Peyer's patch (tissue), 4 donors: ENCODE measurements around the gene TRPM3. TPM values are rescaled to one million over a fixed set of nuclear protein-coding genes. Genes with fewer than 3 reads are reported as not detected.

Experiments
- DNase-seq, 3 donors: peaks; one replicate each; pipeline ENCODE4 v3.0.0-alpha.2; 2017 to 2019
- H3K27ac ChIP-seq, 4 donors: fragments of 200-600 bp; sonication (generic); one replicate each; pipeline ENCODE4 v1.5.1; 2016 to 2019
- H3K27me3 ChIP-seq, 2 donors: fragments of 200-600 bp; sonication (generic); one replicate each; pipeline ENCODE4 v1.5.1; 2019
- H3K36me3 ChIP-seq, 3 donors: fragments of 200-600 bp; sonication (generic); one replicate each; pipeline ENCODE4 v1.5.1; 2016 to 2019
- H3K4me1 ChIP-seq, 4 donors: fragments of 200-600 bp; sonication (generic); one replicate each; pipeline ENCODE4 v1.5.1; 2016 to 2019
- H3K4me3 ChIP-seq, 4 donors: fragments of 200-600 bp; sonication (generic); 1 replicate in 3 of 4; 2 replicates in 1 of 4; pipeline ENCODE4 v1.5.1; 2016 to 2019; ENCODE audit warnings: mild to moderate bottlenecking in 1 of 4
- H3K9me3 ChIP-seq, 4 donors: fragments of 200-600 bp; sonication (generic); one replicate each; pipeline ENCODE4 v1.5.1; 2016 to 2019; ENCODE audit warnings: mild to moderate bottlenecking in 1 of 4
- CTCF ChIP-seq, 6 experiments: fragments of 450-650 bp in 4 of 6; fragments of 200-600 bp in 2 of 6; sonication (generic) in 1 of 6; IDR thresholded peaks; one replicate each; pipeline ENCODE4 v1.5.1; 2017 to 2019; ENCODE audit warnings: antibody characterized with exemption in 6 of 6, mild to moderate bottlenecking in 3 of 6, moderate library complexity in 1 of 6
- POLR2A ChIP-seq, 2 donors: fragments of 450-650 bp; IDR thresholded peaks; one replicate each; pipeline ENCODE4 v1.5.1; 2017; ENCODE audit warnings: antibody characterized with exemption in 2 of 2, mild to moderate bottlenecking in 2 of 2, moderate library complexity in 2 of 2
- small RNA-seq, 2 donors: library from RNA; depleted of rRNA; stranded (forward); fragments of <200 nt; gene quantifications; one replicate each; pipeline ENCODE3, GENCODE V24; 2016
- total RNA-seq, 4 donors: library from RNA; depleted of rRNA; stranded (reverse); fragments of >200 nt; gene quantifications; one replicate each; pipeline ENCODE4 v1.1.0, GENCODE V29; 2016

The TRPM3 gene
- total RNA-seq, 4 donors from 2014 or later: 0.28 to 0.80 TPM; not detected in 2

DNA sequence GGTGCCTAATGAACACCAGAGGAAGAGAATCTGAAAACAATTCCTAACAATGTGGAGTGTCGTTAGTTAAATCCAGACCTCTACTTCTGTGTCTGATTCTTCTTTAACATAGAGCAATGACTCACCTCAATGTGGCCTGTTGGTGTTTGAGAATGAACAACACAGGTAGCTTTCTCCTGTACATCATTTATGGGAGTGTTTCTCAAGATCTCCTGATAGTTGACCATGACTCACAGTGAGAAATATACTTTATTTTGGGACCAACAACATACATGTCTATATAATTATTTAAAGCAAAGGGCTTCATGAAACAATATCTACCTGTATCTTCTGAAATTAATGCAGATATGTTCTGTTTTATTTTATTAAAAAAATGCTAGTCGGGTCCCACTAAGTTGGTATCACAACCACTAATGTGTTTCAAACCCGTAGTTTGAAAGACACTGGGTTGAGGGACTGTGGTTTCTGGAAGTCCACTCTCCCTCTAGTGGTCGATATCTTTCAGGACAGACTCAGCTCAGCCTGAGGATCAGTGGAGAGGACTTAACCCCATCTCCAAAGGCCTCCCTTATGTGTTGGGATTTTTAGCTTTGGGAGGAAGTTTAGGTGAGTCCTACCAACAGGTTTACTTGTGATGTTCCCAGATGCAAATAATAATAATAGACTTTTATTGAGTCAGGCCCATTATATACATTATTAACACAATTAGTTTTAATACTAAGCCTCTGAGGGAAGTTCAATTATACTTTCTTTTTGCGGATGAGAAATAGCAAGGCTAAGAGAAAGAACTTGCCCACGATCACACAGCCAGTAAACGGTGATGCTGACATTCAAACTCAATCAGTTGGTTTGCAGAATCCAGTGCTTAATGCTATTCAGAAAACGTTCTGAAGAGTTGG is 636.9 kb downstream of the TRPM3 start:
- Histone ChIP-seq H3K4me3 (no peak overlapping the region), H3K27me3 (no peaks in the 10 kb centered on the region), H3K27ac (peak overlapping the region in 3 of 4 donors; percentile 20 to 57 (median 56)), H3K4me1 (peaks cover 0 to 36% (median 11%) of the 10 kb centered on the region in 4 donors), H3K36me3 (no peaks in the 10 kb centered on the region), H3K9me3 (no peaks in the 10 kb centered on the region)
- DNase-seq: peak in 1 of 3 donors; percentile 59
- peak; percentile 47 to 87 (median 82) for TF ChIP-seq CTCF (IDR thresholded peaks at IDR 0.05)
- no peak for TF ChIP-seq POLR2A (IDR thresholded peaks at IDR 0.05)

DNA sequence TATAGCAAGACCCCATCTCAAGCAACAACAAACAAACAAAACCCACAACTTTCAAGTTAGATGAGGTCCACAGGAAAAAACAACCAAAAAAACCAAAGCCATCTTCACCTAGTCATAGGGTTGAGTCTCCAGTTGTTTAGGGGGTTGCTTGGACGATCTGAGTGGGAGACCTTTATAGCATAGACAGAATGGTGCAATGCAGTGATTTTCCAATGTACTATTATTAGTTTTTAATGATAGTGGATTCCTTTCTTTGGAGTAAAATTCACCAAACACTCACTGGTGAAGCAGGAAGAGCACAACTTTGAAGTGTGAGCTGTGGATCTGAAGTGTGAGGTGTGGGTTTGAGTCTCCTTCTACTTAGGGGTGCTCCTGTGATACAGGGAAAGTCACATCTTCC is 640.0 kb downstream of the TRPM3 start:
- Histone ChIP-seq H3K27ac (peak overlapping the region; percentile 55 to 94 (median 84)), H3K9me3 (no peaks in the 10 kb centered on the region), H3K27me3 (no peaks in the 10 kb centered on the region), H3K4me1 (peaks cover 0 to 38% (median 11%) of the 10 kb centered on the region in 4 donors), H3K4me3 (no peak overlapping the region), H3K36me3 (no peaks in the 10 kb centered on the region)
- DNase-seq: no peak
- TF ChIP-seq POLR2A (IDR thresholded peaks at IDR 0.05): no peak

- TF ChIP-seq CTCF (IDR thresholded peaks at IDR 0.05): peak in 1 of 6 experiments; percentile 18
- peak; percentile 47 to 89 for TF ChIP-seq POLR2A (IDR thresholded peaks at IDR 0.05)
- no peaks in the 10 kb centered on the region for H3K27me3 ChIP-seq
- H3K27ac ChIP-seq: peak overlapping the region; percentile 55 to 94 (median 84)
- H3K9me3 ChIP-seq: no peaks in the 10 kb centered on the region
- DNase-seq: peak; percentile 34 to 91 (median 86)
- no peaks in the 10 kb centered on the region for H3K36me3 ChIP-seq
- peaks cover 0 to 35% (median 11%) of the 10 kb centered on the region in 4 donors for H3K4me1 ChIP-seq
- H3K4me3 ChIP-seq: peak overlapping the region in 1 of 4 donors; percentile 11
These were observed 640.9 kb downstream of the TRPM3 start for GRCh38 chr9:70480405-70480980.

DNA sequence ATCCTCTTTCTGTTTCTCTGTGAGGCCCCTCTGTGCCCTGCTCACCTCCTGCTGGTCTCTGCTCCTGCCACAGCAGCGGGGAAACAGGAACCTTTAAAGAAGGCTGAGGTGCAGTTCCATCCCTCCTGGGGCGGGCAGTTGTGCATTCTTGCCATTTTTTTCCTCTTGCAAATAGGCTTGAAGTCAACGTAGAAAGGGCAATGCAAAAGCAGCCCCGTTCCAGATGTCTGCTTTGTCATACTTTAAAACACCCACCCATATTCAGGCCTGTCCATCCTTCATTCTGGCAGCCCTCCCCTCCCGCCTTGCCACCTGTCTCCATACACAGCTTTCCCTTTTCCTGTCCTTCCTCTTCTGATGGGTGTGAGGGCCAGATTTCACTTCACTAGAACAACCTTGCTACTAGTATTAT is 641.5 kb downstream of the TRPM3 start:
- H3K36me3 ChIP-seq: no peaks in the 10 kb centered on the region
- no peak overlapping the region for H3K4me3 ChIP-seq
- peaks cover 0 to 33% (median 11%) of the 10 kb centered on the region in 4 donors for H3K4me1 ChIP-seq
- H3K27ac ChIP-seq: peak overlapping the region; percentile 55 to 94 (median 84)
- H3K9me3 ChIP-seq: no peaks in the 10 kb centered on the region
- no peaks in the 10 kb centered on the region for H3K27me3 ChIP-seq
- peak in 1 of 3 donors; percentile 54 for DNase-seq
- no peak for TF ChIP-seq POLR2A (IDR thresholded peaks at IDR 0.05)
- no peak for TF ChIP-seq CTCF (IDR thresholded peaks at IDR 0.05)

Small RNAs within 50 kb of the gene (small RNA-seq; reads per million reads assigned to genes)
- gene MIR204 (9.7 to 12.0 reads per million in 2 donors), gene RN7SL726P (0 reads per million in 2 donors)
